GM12878 (cell line): Measurements from ENCODE around the gene CMTM3.

Source experiments
- CHD2 ChIP-seq: IDR thresholded peaks from 2 replicates; pipeline ENCODE4 v1.6.1; 2011; ENCODE audit warnings: low read depth, low read length, improper control_type of control experiment, borderline replicate concordance
- CTCF ChIP-seq, 3 experiments: IDR thresholded peaks in 2 of 3; conservative IDR thresholded peaks in 1 of 3; 2 replicates each; pipeline ENCODE4 v1.5.1; 2011; ENCODE audit warnings: low read depth in 3 of 3, low read length in 3 of 3, mild to moderate bottlenecking in 3 of 3, control low read depth in 2 of 3, moderate library complexity in 2 of 3, inconsistent platforms in 1 of 3, mixed read lengths in 1 of 3; ENCODE audit not compliant: control insufficient read depth in 2 of 3, insufficient read depth in 1 of 3; ENCODE audit errors: extremely low read depth in 1 of 3
- E2F4 ChIP-seq: IDR thresholded peaks from 2 replicates; pipeline ENCODE4 v1.6.1; 2012; ENCODE audit warnings: low read depth, low read length, improper control_type of control experiment
- EP300 ChIP-seq, 2 experiments: fragments of 150-350 bp in 1 of 2; IDR thresholded peaks; 2 replicates each; pipeline ENCODE4 v1.6.1; 2011 to 2012; ENCODE audit warnings: low read depth in 2 of 2, low read length in 2 of 2, borderline replicate concordance in 1 of 2, improper control_type of control experiment in 1 of 2, inconsistent platforms in 1 of 2; ENCODE audit not compliant: control insufficient read depth in 1 of 2
- FOXM1 ChIP-seq: IDR thresholded peaks from 2 replicates; pipeline ENCODE4 v1.6.1; 2012; ENCODE audit warnings: low read depth, mild to moderate bottlenecking, inconsistent platforms, low read length, moderate library complexity
- MAX ChIP-seq: IDR thresholded peaks from 2 replicates; pipeline ENCODE4 v1.6.1; 2012; ENCODE audit warnings: low read depth, low read length, improper control_type of control experiment
- POLR2A ChIP-seq: IDR thresholded peaks from 2 replicates; pipeline ENCODE4 v1.6.1; 2011; ENCODE audit warnings: low read depth, mild to moderate bottlenecking, low read length
- RFX5 ChIP-seq: IDR thresholded peaks from 2 replicates; pipeline ENCODE4 v1.6.1; 2011; ENCODE audit warnings: low read depth, low read length, improper control_type of control experiment
- TAF1 ChIP-seq: IDR thresholded peaks from 2 replicates; pipeline ENCODE4 v1.6.1; 2011; ENCODE audit warnings: mild to moderate bottlenecking, low read depth, low read length, borderline replicate concordance
- USF2 ChIP-seq: IDR thresholded peaks from 2 replicates; pipeline ENCODE4 v1.6.1; 2011; ENCODE audit warnings: low read depth, low read length, improper control_type of control experiment, borderline replicate concordance
- ZBTB33 ChIP-seq: fragments of 450-650 bp; IDR thresholded peaks from 2 replicates; pipeline ENCODE4 v1.6.1; 2017; ENCODE audit warnings: mild to moderate bottlenecking
- ZNF592 ChIP-seq: fragments of 450-650 bp; IDR thresholded peaks from 2 replicates; pipeline ENCODE4 v1.6.1; 2017; ENCODE audit warnings: mild to moderate bottlenecking, moderate library complexity

- TF ChIP-seq CHD2 (no peak), USF2 (no peak), TAF1 (no peak), POLR2A (no peak), ZNF592 (no peak), CTCF (IDR thresholded peaks at IDR 0.05 in 2 of 3, conservative IDR thresholded peaks at IDR 0.05 in 1 of 3; ENCODE audit: control insufficient read depth in 2 of 3, extremely low read depth in 1 of 3, insufficient read depth in 1 of 3, low read depth in 3 of 3, low read length in 3 of 3) (no peak), RFX5 (no peak), EP300 (IDR thresholded peaks at IDR 0.05; ENCODE audit: borderline replicate concordance in 1 of 2, control insufficient read depth in 1 of 2, low read depth in 2 of 2, low read length in 2 of 2) (no peak), ZBTB33 (no peak), MAX (no peak), FOXM1 (no peak), E2F4 (no peak)
Measured at GRCh38 chr16:66585481-66586239, 18.8 kb upstream of the CMTM3 start.
